Mesothelial cell of epicardium (in vitro differentiated cells): ENCODE data around the gene IFNGR2. TPM values are rescaled to one million over a fixed set of nuclear protein-coding genes. Genes with fewer than 3 reads are reported as not detected.
A peak's percentile ranks its signal among the peaks of the same experiment; 100 is the strongest.

Source experiments
- DNase-seq, 2 experiments: peaks; one replicate each; pipeline ENCODE4 v3.0.0; 2021; ENCODE audit warnings: low spot score in 2 of 2; ENCODE audit not compliant: unreplicated experiment in 2 of 2
- H3K27ac Mint-ChIP-seq: 2 replicates; pipeline ENCODE4 v1.8.0; 2021; ENCODE audit warnings: mixed read lengths
- H3K27me3 Mint-ChIP-seq: 2 replicates; pipeline ENCODE4 v1.8.0; 2021; ENCODE audit warnings: low read depth, mixed read lengths
- H3K36me3 Mint-ChIP-seq: 2 replicates; pipeline ENCODE4 v1.8.0; 2021; ENCODE audit warnings: mixed read lengths
- H3K4me1 Mint-ChIP-seq: 2 replicates; pipeline ENCODE4 v1.8.0; 2021; ENCODE audit warnings: mixed read lengths
- H3K4me3 Mint-ChIP-seq: 2 replicates; pipeline ENCODE4 v1.8.0; 2021; ENCODE audit warnings: mild to moderate bottlenecking, moderate library complexity, mixed read lengths
- H3K9me3 Mint-ChIP-seq: 2 replicates; pipeline ENCODE4 v1.8.0; 2021; ENCODE audit warnings: mixed read lengths
- CTCF ChIP-seq: fragments of 200-600 bp; sonication (generic); IDR thresholded peaks from one replicate; pipeline ENCODE4 v1.5.0; 2021; ENCODE audit warnings: antibody characterized with exemption; ENCODE audit not compliant: unreplicated experiment
- total RNA-seq: library from RNA; stranded (reverse); gene quantifications from 3 replicates; pipeline ENCODE4 v1.2.1, GENCODE V29; 2021

Gene IFNGR2
- total RNA-seq, 1 donor from 2014 or later, result 57.9 TPM

- Mint-ChIP-seq H3K27ac (peak overlapping the region; percentile 96), H3K27me3 (no peaks in the 10 kb centered on the region), H3K4me1 (peaks cover 11% of the 10 kb centered on the region), H3K9me3 (peaks cover 5% of the 10 kb centered on the region), H3K36me3 (peaks cover 5% of the 10 kb centered on the region), H3K4me3 (peak overlapping the region; percentile 81)
- no peak for DNase-seq
- no peak for TF ChIP-seq CTCF
These were observed 75.0 kb downstream of the IFNGR2 start for GRCh38 chr21:33478182-33478581.

GRCh38 chr21:33478935-33479678 lies 75.9 kb downstream of the IFNGR2 start:
- Mint-ChIP-seq H3K9me3 (no peaks in the 10 kb centered on the region), H3K27me3 (no peaks in the 10 kb centered on the region), H3K27ac (peak overlapping the region; percentile 96), H3K4me3 (peak overlapping the region; percentile 81), H3K36me3 (no peaks in the 10 kb centered on the region), H3K4me1 (peaks cover 11% of the 10 kb centered on the region)
- TF ChIP-seq CTCF, result no peak
- peak; percentile 23 to 57 for DNase-seq

- Mint-ChIP-seq H3K9me3 (no peaks in the 10 kb centered on the region), H3K36me3 (no peaks in the 10 kb centered on the region), H3K4me1 (peaks cover 11% of the 10 kb centered on the region), H3K27me3 (no peaks in the 10 kb centered on the region), H3K4me3 (peak within 1 kb of the TSS; percentile 92), H3K27ac (peak within 1 kb of the TSS; percentile 98)
- TF ChIP-seq CTCF, result no peak
- DNase-seq, result peak; percentile 92 to 93
These were observed 76.7 kb downstream of the IFNGR2 start, which contains the start of gene TMEM50B for GRCh38 chr21:33479679-33480480. TSS of gene TMEM50B (minus strand) at chr21:33479974. CDS start at chr21:33468885, 11,089 bp downstream.

- Mint-ChIP-seq H3K9me3 (no peaks in the 10 kb centered on the region), H3K27ac (peak overlapping the region; percentile 98), H3K4me3 (peak overlapping the region; percentile 92), H3K27me3 (no peaks in the 10 kb centered on the region), H3K4me1 (peaks cover 11% of the 10 kb centered on the region), H3K36me3 (no peaks in the 10 kb centered on the region)
- no peak for TF ChIP-seq CTCF
- DNase-seq, result no peak
These were observed 77.4 kb downstream of the IFNGR2 start for GRCh38 chr21:33480481-33481103.

- H3K27ac Mint-ChIP-seq, result no peak overlapping the region
- no peaks in the 10 kb centered on the region for H3K27me3 Mint-ChIP-seq
- no peaks in the 10 kb centered on the region for H3K36me3 Mint-ChIP-seq
- TF ChIP-seq CTCF, result no peak
- peaks cover 11% of the 10 kb centered on the region for H3K4me1 Mint-ChIP-seq
- H3K9me3 Mint-ChIP-seq, result no peaks in the 10 kb centered on the region
- no peak for DNase-seq
- peak overlapping the region; percentile 92 for H3K4me3 Mint-ChIP-seq
These were observed 78.2 kb downstream of the IFNGR2 start for GRCh38 chr21:33481314-33481943.
